HG02763 (cell line): Measurements from ENCODE around the gene MFNG.

Experiments used
- ATAC-seq: cut with Tn5 transposase; IDR thresholded peaks from one replicate; pipeline ENCODE4 v1.9.1; 2021; ENCODE audit warnings: mild to moderate bottlenecking, moderate library complexity; ENCODE audit not compliant: unreplicated experiment

MFNG gene

GRCh38 chr22:37427135-37427710, 59.0 kb downstream of the MFNG start, which contains the start of gene ELFN2:
TSS of gene ELFN2 (minus strand) at chr22:37427479. CDS start at chr22:37375534, 51,945 bp downstream.
- no peak for ATAC-seq

GRCh38 chr22:37426706-37427134, 59.5 kb downstream of the MFNG start:
- no peak for ATAC-seq

GRCh38 chr22:37425800-37426705, 60.1 kb downstream of the MFNG start:
- ATAC-seq = no peak

- no peak for ATAC-seq
Measured at GRCh38 chr22:37425369-37425768, 60.8 kb downstream of the MFNG start.

- no peak for ATAC-seq
Measured at GRCh38 chr22:37423283-37423682, 62.9 kb downstream of the MFNG start.

GRCh38 chr22:37421468-37421877, 64.7 kb downstream of the MFNG start:
- ATAC-seq = no peak

GRCh38 chr22:37420686-37421467, 65.3 kb downstream of the MFNG start:
- no peak for ATAC-seq

GRCh38 chr22:37419969-37420685, 66.1 kb downstream of the MFNG start:
- ATAC-seq = no peak

- ATAC-seq = no peak
Measured at GRCh38 chr22:37419370-37419968, 66.7 kb downstream of the MFNG start.
